ENCODE measurements around the gene MOCS1.

Gene MOCS1

DNA sequence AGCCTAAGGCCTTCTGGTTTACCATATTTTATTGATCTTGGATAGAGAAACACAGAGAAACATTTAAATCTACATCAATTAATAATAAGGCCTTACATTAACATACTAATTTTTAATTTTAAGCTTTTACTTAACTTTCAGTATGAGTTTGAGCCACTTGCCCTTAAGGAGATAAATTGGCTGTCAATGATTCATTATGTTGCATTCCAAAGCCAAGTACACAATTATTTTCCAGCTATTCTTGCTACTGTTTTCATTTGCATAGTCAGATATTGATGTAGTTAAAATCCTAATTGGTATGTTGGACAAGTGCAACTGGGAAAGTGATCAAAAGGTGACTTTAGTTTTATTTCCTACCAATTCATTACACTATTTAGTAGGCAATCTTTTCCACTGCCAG, 58.2 kb downstream of the MOCS1 start:
- DNase-seq (ENCODE audit: low spot score) = no peak

- DNase-seq (ENCODE audit: low spot score) = no peak
Observed at GRCh38 chr6:39873439-39873838, 60.8 kb downstream of the MOCS1 start.

- no peak for DNase-seq (ENCODE audit: low spot score)
Observed at GRCh38 chr6:39870950-39871349, 63.3 kb downstream of the MOCS1 start.

- DNase-seq (ENCODE audit: low spot score) = no peak
Observed at GRCh38 chr6:39867592-39867991, 66.7 kb downstream of the MOCS1 start.

DNA sequence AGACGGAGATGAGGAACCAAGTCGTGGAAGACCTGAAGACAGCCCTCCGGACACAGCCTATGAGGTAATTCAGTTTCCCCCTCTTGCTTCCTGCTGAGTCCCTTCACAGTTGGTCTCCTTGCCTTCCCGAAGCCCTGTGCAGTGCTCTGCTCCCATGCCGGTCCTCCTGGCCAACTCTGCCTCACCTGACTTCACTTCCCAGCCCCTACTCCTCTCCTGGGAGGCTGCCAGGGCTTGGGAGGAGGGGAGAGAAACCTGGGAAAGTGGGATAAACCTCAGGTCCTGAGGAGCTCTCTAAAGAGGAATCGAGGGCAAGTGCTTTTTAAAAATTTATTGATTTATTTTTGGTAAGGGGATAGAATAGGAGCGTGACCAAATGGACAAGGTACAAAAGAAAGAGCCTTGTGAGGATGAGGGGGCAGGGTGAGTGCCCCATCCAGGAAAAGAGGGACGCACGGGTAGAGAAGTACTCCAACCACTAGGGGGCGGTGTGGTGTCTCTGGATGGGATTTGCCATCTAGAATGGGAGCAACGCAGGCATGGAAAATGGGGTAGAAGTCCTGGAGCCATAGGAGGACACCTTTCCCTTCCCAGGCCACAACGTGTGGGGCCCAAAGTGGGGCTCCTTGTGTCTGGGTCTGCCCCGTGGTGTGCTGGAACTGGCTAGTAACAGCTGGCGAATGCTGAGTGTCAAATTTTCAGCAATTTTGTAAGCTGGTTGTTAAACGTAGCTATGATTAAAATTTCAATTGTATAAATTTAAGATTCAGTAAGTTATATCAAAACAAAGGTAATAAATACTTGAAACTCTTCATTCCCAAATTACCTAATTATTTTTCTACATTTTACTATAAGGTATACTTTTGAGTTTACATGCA, 69.0 kb downstream of the MOCS1 start:
- DNase-seq (ENCODE audit: low spot score) = peak; percentile 50

- DNase-seq (ENCODE audit: low spot score) = no peak
Observed at GRCh38 chr6:39861663-39862062, 72.6 kb downstream of the MOCS1 start.

DNA sequence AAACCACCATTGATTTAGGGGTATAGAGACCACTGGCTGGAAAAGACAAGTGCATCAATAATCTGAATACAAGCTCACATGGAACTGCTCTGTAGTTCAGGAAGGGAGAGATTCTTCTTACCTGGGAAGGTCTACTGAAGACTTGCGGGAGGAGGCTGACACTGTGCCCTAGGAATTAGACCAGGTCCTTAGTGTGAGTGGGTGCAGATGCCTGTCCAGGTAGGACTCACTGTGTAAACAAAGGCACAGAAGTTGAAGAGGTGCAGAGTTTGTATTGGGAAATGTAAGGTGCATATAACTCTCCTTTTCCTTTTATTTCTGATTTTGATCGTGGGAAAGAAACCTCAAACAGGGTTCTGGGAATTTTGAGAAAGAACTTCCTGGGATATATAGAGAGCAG, 75.2 kb downstream of the MOCS1 start:
- DNase-seq (ENCODE audit: low spot score) = no peak

DNA sequence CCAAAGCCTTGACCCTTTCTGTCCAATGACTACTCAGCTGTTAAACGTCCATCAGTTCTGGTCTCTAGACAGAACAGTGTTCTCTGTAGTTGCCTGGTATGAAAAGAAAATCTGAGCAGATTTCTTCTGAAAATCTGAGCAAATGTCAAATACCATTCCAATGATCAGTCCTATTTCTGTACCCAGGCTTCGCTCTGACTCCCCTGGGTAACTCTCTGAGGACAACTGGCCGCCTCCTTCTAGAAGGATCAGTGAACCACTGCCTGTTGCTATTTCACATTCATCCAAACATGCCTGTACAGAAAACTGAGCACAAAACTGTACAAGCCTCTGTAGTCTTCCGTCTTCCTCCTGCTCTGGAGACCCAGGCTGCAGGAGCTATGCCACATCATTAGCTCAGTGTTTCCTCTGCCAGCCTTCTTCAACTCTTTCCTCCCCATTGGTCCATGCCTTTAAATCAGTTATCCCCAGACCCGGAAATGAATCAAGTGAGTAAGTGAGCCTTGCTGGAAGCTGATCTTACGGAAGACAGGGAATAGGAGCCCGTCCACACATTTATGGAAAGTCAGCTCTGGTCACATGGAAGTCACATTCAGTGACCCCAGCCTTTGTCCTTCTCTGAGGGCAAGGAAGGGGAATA, 78.8 kb downstream of the MOCS1 start:
- no peak for DNase-seq (ENCODE audit: low spot score)
